HepG2 (cell line): ENCODE measurements around the gene ZBTB7B. TPM values are rescaled to one million over a fixed set of nuclear protein-coding genes. Genes with fewer than 3 reads are reported as not detected.

Experiments used
- CTCF ChIP-seq: sonication (generic); formaldehyde crosslinking; IDR thresholded peaks from 2 replicates; pipeline ENCODE4 v1.5.0; 2020; ENCODE audit warnings: mild to moderate bottlenecking, missing genetic modification reagents, moderate library complexity
- FOXP1 ChIP-seq, 2 experiments: fragments of 450-650 bp in 1 of 2; IDR thresholded peaks; 2 replicates each; pipeline ENCODE4 v1.6.1; 2017 to 2018; ENCODE audit warnings: antibody characterized with exemption in 1 of 2
- HDAC2 ChIP-seq: sonication (generic); formaldehyde crosslinking; IDR thresholded peaks from 2 replicates; pipeline ENCODE4 v1.4.0; 2020; ENCODE audit warnings: missing genetic modification reagents
- HES4 ChIP-seq: sonication (generic); formaldehyde crosslinking; IDR thresholded peaks from 2 replicates; pipeline ENCODE4 v1.9.0; 2021; ENCODE audit warnings: mild to moderate bottlenecking, missing genetic modification reagents, borderline replicate concordance
- HNF1B ChIP-seq: sonication (generic); formaldehyde crosslinking; IDR thresholded peaks from 2 replicates; pipeline ENCODE4 v1.5.1; 2020; ENCODE audit warnings: mild to moderate bottlenecking, moderate library complexity, missing genetic modification reagents
- KDM6A ChIP-seq: IDR thresholded peaks from 2 replicates; pipeline ENCODE4 v1.6.1; 2016; ENCODE audit warnings: low read depth
- LCORL ChIP-seq, 2 experiments: fragments of 450-650 bp in 1 of 2; sonication (generic) in 1 of 2; formaldehyde crosslinking in 1 of 2; IDR thresholded peaks; 2 replicates each; pipeline versions ENCODE4 v1.5.0 to v1.6.1; 2017 to 2020; ENCODE audit warnings: antibody characterized with exemption in 1 of 2, missing genetic modification reagents in 1 of 2
- MTA3 ChIP-seq: sonication (generic); formaldehyde crosslinking; IDR thresholded peaks from 2 replicates; pipeline ENCODE4 v1.4.0; 2020; ENCODE audit warnings: missing genetic modification reagents
- NCOR1 ChIP-seq: fragments of 200-600 bp; sonication (generic); IDR thresholded peaks from 2 replicates; pipeline ENCODE4 v1.7.0; 2017; ENCODE audit warnings: antibody characterized with exemption, low read length, borderline replicate concordance
- PAXIP1 ChIP-seq: sonication (generic); formaldehyde crosslinking; conservative IDR thresholded peaks from 2 replicates; pipeline ENCODE4 v1.4.0; 2020; ENCODE audit warnings: mild to moderate bottlenecking, missing genetic modification reagents, moderate library complexity
- RAD21 ChIP-seq: fragments of 450-650 bp; formaldehyde crosslinking; IDR thresholded peaks from 2 replicates; pipeline ENCODE4 v1.5.0; 2020; ENCODE audit warnings: mild to moderate bottlenecking
- RXRB ChIP-seq: IDR thresholded peaks from 2 replicates; pipeline ENCODE4 v1.6.1; 2016; ENCODE audit warnings: borderline replicate concordance, missing genetic modification reagents, missing compliant biosample characterization
- SETDB1 ChIP-seq: sonication (generic); formaldehyde crosslinking; IDR thresholded peaks from 2 replicates; pipeline ENCODE4 v1.5.1; 2020; ENCODE audit warnings: missing genetic modification reagents, mild to moderate bottlenecking, borderline replicate concordance
- SKI ChIP-seq: fragments of 450-650 bp; IDR thresholded peaks from one replicate; pipeline ENCODE4 v1.6.1; 2018; ENCODE audit warnings: mild to moderate bottlenecking; ENCODE audit not compliant: partially characterized antibody
- SRF ChIP-seq: IDR thresholded peaks from 2 replicates; pipeline ENCODE4 v1.6.1; 2011; ENCODE audit warnings: mild to moderate bottlenecking, low read depth, low read length, moderate library complexity
- TGIF2 ChIP-seq: IDR thresholded peaks from 2 replicates; pipeline ENCODE4 v1.6.1; 2016; ENCODE audit warnings: control low read depth, missing compliant biosample characterization
- ZNF180 ChIP-seq: sonication (generic); formaldehyde crosslinking; IDR thresholded peaks from 2 replicates; pipeline ENCODE4 v1.4.0; 2020; ENCODE audit warnings: low read depth, missing genetic modification reagents, borderline replicate concordance
- ZNF232 ChIP-seq: sonication (generic); formaldehyde crosslinking; IDR thresholded peaks from 2 replicates; pipeline ENCODE4 v1.4.0; 2020; ENCODE audit warnings: missing genetic modification reagents, borderline replicate concordance
- ZNF382 ChIP-seq: sonication (generic); formaldehyde crosslinking; IDR thresholded peaks from 2 replicates; pipeline ENCODE4 v1.5.0; 2020; ENCODE audit warnings: missing genetic modification reagents, mild to moderate bottlenecking, borderline replicate concordance
- ZNF558 ChIP-seq: sonication (generic); formaldehyde crosslinking; IDR thresholded peaks from 2 replicates; pipeline ENCODE4 v1.9.0; 2022; ENCODE audit warnings: mild to moderate bottlenecking, missing genetic modification reagents, borderline replicate concordance
- ZNF615 ChIP-seq: sonication (generic); formaldehyde crosslinking; IDR thresholded peaks from 2 replicates; pipeline ENCODE4 v1.5.0; 2020; ENCODE audit warnings: mild to moderate bottlenecking, missing genetic modification reagents, borderline replicate concordance
- ZNF709 ChIP-seq: sonication (generic); formaldehyde crosslinking; IDR thresholded peaks from 2 replicates; pipeline ENCODE4 v1.5.0; 2020; ENCODE audit warnings: mild to moderate bottlenecking, missing genetic modification reagents
- ZSCAN12 ChIP-seq: sonication (generic); formaldehyde crosslinking; IDR thresholded peaks from 2 replicates; pipeline ENCODE4 v1.9.0; 2021; ENCODE audit warnings: mild to moderate bottlenecking, missing genetic modification reagents
- polyA plus RNA-seq, 8 experiments: library from polyadenylated mRNA; depleted of rRNA in 3 of 8; stranded (reverse) in 7 of 8; unstranded in 1 of 8; fragments of >200 nt; fragmentation: Illumina TruSeq in 4 of 8; extraction: Trizol in 4 of 8; gene quantifications; 2 replicates each; pipeline versions ENCODE4 v1.2.1 to v1.2.3, GENCODE V29; 2011 to 2016; ENCODE audit warnings: low read depth in 4 of 8, missing spikeins in 1 of 8, mixed read lengths in 1 of 8; ENCODE audit not compliant: insufficient read depth in 1 of 8
- total RNA-seq, 5 experiments: library from RNA; depleted of rRNA; stranded (reverse); fragments of >200 nt; fragmentation: Illumina TruSeq; extraction: Trizol; gene quantifications; 2 replicates each; pipeline ENCODE4 v1.2.3, GENCODE V29; 2016; ENCODE audit warnings: low read depth in 1 of 5

ZBTB7B gene
- total and polyA plus RNA-seq, 2 of the 13 experiments (the other 11 are each of a cell fraction or from before 2014, with no cell fraction given): 15.5 to 17.5 TPM

- TF ChIP-seq PAXIP1 (CRISPR knock-in tag) (peak; percentile 77), ZNF382 (CRISPR knock-in tag) (no peak), MTA3 (CRISPR knock-in tag) (no peak), FOXP1 (IDR thresholded peaks at IDR 0.05) (no peak), FOXP1 (CRISPR knock-in tag; IDR thresholded peaks at IDR 0.05) (peak; percentile 8; the same call in 1 of the 2 replicates), RAD21 (CRISPR knock-in tag) (peak; percentile 30), ZNF558 (CRISPR knock-in tag) (0 out of 2 replicates have a peak, but pooled peaks have one; percentile 43), ZNF615 (peak; percentile 32; the same call in 1 of the 2 replicates), ZNF180 (no peak), HDAC2 (peak; percentile 16; the same call in 1 of the 2 replicates), SETDB1 (CRISPR knock-in tag) (no peak), TGIF2 (CRISPR knock-in tag) (peak; percentile 82), SRF (peak; percentile 16; the same call in 1 of the 2 replicates), ZNF709 (0 out of 2 replicates have a peak, but pooled peaks have one; percentile 40), LCORL (IDR thresholded peaks at IDR 0.05) (no peak), LCORL (CRISPR knock-in tag; IDR thresholded peaks at IDR 0.05) (peak; percentile 56; the same call in 1 of the 2 replicates), ZNF232 (CRISPR knock-in tag) (no peak), RXRB (peak; percentile 83), HES4 (CRISPR knock-in tag) (0 out of 2 replicates have a peak, but pooled peaks have one; percentile 25), HNF1B (CRISPR knock-in tag) (no peak; the same call in 1 of the 2 replicates), CTCF (CRISPR knock-in tag) (no peak; the same call in 1 of the 2 replicates), ZSCAN12 (CRISPR knock-in tag) (no peak), SKI (peak; percentile 26), NCOR1 (peak; percentile 43; the same call in 1 of the 2 replicates), KDM6A (CRISPR knock-in tag) (no peak; the same call in 1 of the 2 replicates)
These were observed 29.1 kb upstream of the ZBTB7B start (continued) for GRCh38 chr1:154973344-154974101.
